K562 treated with DMSO at 1 percent for 12 hours (cell line): ENCODE data around the gene TSBP1. TPM values are rescaled to one million over a fixed set of nuclear protein-coding genes. Genes with fewer than 3 reads are reported as not detected.

Source experiments
- total RNA-seq: library from RNA; unstranded; fragments of 300-600 nt; gene quantifications from 2 replicates; pipeline ENCODE4 v1.2.3, GENCODE V29; 2022; ENCODE audit not compliant: insufficient read depth

The TSBP1 gene, protein sequence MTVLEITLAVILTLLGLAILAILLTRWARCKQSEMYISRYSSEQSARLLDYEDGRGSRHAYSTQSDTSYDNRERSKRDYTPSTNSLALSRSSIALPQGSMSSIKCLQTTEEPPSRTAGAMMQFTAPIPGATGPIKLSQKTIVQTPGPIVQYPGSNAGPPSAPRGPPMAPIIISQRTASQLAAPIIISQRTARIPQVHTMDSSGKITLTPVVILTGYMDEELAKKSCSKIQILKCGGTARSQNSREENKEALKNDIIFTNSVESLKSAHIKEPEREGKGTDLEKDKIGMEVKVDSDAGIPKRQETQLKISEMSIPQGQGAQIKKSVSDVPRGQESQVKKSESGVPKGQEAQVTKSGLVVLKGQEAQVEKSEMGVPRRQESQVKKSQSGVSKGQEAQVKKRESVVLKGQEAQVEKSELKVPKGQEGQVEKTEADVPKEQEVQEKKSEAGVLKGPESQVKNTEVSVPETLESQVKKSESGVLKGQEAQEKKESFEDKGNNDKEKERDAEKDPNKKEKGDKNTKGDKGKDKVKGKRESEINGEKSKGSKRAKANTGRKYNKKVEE
- not detected in 2 replicates for total RNA-seq

DNA sequence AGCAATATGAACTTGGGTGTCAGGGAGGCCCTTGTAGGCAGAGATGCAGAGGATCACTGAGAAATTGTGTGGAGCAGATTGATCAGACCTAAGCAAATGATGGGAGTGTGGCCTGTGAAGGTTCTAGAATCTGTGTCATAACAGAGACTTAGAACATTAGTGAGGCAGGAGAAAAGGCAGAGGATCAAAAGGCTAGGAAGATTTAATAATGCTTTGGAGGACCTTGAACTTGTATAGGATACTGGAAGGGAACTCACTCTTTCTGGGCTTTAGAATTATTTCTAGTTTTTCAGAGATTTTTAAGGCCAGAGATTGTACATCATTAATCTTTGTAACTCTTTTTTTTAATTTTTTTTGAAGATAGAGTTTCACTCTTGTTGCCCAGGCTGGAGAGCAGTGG, at the start of gene TSBP1:
TSS of gene TSBP1 (minus strand) at position 101 of the 400 bp plus-strand sequence. CDS start 197 bp downstream, outside the sequence.

DNA sequence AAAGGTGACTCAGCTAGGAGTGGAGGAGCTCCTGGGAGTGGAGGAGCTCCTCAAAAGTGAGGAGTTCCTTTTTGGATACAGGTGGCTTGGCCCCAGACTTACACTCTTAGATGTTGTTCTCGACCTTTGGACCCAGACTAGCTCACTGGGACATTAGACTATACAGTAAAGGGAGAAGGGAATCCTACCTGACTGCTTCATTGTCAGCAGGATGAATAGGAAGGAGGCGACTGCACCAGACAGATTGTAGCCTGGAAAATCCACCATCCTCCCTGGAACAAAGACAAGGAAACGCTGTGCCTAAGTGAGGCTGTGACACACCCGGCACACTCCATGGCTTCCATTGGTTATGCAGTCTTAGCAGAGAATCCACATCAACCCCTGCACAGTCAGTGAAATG, 35.2 kb upstream of the TSBP1 start, which contains the start of gene BTNL2:
TSS of gene BTNL2 (minus strand) at position 325 of the 400 bp plus-strand sequence. CDS start at position 267, 58 bp downstream.

Other genes with a start within 250 kb of the TSBP1 start
- gene ATF6B, start 243.7 kb downstream of the TSBP1 start, total RNA-seq = 63.5 and 117 TPM in 2 replicates
- gene FKBPL, start 241.6 kb downstream of the TSBP1 start, total RNA-seq = 21.4 and 31.3 TPM in 2 replicates
- 3.4 and 11.2 TPM in 2 replicates for gene PRRT1, start 220.0 kb downstream of the TSBP1 start, total RNA-seq
- gene PPT2, start 217.8 kb downstream of the TSBP1 start, total RNA-seq = 31.6 and 41.3 TPM in 2 replicates
- gene EGFL8, start 207.3 kb downstream of the TSBP1 start, total RNA-seq = 9.4 and 17.1 TPM in 2 replicates
- gene AGPAT1, start 195.8 kb downstream of the TSBP1 start, total RNA-seq = 99.4 and 156 TPM in 2 replicates
- 263 and 302 TPM in 2 replicates for gene RNF5, start 193.5 kb downstream of the TSBP1 start, total RNA-seq
- gene AGER, start 187.7 kb downstream of the TSBP1 start, total RNA-seq = 5.5 and 8.8 TPM in 2 replicates
- 28.1 and 63.5 TPM in 2 replicates for gene PBX2, start 181.7 kb downstream of the TSBP1 start, total RNA-seq
- 48.7 and 51.1 TPM in 2 replicates for gene GPSM3, start 179.3 kb downstream of the TSBP1 start, total RNA-seq
- gene NOTCH4, start 147.8 kb downstream of the TSBP1 start, total RNA-seq = 2.4 and 3.7 TPM in 2 replicates
- not detected in 2 replicates for gene BTNL2, start 35.3 kb upstream of the TSBP1 start, total RNA-seq
- gene HLA-DRA, start 68.0 kb upstream of the TSBP1 start, total RNA-seq = not detected in 2 replicates
- gene HLA-DRB5, start 158.4 kb upstream of the TSBP1 start, total RNA-seq = not detected in 2 replicates
- gene HLA-DRB1, start 217.9 kb upstream of the TSBP1 start, total RNA-seq = not detected in 2 replicates